Measurements from ENCODE around the gene PIGV. TPM values are rescaled to one million over a fixed set of nuclear protein-coding genes. Genes with fewer than 3 reads are reported as not detected.
"Not testable (repeated sequence)": the region's sequence is repeated elsewhere in the genome, so short reads cannot be mapped to it uniquely, and the experiment has no call there.

The PIGV gene
- total RNA-seq, 1 experiment from 2014 or later: 21.3 TPM

GRCh38 chr1:26822737-26823395 lies 35.1 kb downstream of the PIGV start:
- H3K4me1 ChIP-seq (replicated peaks): peaks cover 14% of the 10 kb centered on the region
- no peak overlapping the region for H3K4me3 ChIP-seq
- DNase-seq (ENCODE audit: low read depth in 1 of 2, low spot score in 2 of 2): no peak
- no peak overlapping the region for H3K27ac ChIP-seq
- H3K9me3 ChIP-seq (replicated peaks): no peaks in the 10 kb centered on the region
- no peaks in the 10 kb centered on the region for H3K36me3 ChIP-seq
- H3K27me3 ChIP-seq (replicated peaks): no peaks in the 10 kb centered on the region

DNA sequence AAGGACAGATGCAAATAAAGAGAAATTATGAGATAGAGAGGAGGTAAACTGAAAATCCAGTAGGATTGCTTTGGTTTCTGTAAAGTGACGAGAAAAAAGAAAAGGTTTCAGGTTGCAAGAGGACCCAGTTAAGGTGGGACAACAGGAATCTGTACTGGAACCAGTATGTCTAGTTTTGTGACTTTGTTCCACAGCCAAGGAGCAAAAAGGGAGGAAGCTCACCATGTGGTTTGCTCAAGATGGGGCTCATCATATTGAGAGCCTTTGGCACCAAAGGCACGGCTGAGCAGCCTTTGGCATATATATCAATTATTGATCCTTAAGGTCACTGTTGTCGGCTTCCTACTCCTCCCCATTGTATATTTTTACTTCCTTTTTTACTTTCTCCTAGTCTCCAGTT lies 37.0 kb downstream of the PIGV start:
- Histone ChIP-seq H3K27ac (no peak overlapping the region), H3K9me3 (replicated peaks) (no peaks in the 10 kb centered on the region), H3K27me3 (replicated peaks) (no peaks in the 10 kb centered on the region), H3K4me1 (replicated peaks) (peaks cover 14% of the 10 kb centered on the region), H3K36me3 (0 out of 2 replicates have a peak, but pooled peaks cover 4% of the 10 kb centered on the region), H3K4me3 (no peak overlapping the region)
- DNase-seq (ENCODE audit: low read depth in 1 of 2, low spot score in 2 of 2): no peak

DNA sequence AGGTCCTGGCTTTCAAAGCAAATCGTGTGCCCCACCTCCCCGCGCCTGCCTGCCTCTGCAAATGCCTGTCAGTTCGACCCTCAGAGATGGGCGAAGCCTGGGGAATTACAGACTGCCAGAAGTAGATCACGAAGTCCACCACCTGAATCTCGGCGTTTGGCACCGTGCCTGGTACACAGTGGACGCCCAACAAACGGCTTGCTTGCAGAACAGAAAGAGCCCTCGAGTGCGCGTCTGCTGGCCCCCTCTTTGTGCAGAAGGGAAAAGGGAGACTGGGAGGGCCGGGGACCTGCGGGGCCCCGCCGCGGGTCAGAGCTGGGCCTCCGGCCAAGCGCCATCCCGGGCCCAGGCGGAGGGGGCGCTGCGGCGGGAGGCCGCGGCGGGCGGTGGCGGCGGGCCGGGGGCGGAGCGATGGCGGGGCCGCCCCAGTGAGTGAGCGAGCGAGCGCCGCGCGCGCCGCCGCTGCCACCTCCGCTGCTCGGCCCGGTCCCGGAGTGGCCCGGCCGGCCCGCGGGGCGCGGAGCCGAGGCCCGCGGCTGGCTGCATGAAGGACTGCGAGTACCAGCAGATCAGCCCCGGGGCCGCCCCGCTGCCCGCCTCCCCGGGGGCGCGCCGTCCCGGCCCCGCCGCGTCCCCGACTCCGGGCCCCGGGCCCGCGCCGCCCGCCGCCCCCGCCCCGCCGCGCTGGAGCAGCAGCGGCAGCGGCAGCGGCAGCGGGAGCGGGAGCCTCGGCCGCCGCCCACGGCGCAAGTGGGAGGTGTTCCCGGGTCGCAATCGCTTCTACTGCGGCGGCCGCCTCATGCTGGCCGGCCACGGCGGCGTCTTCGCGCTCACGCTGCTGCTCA lies 38.7 kb downstream of the PIGV start, which contains the start of gene ZDHHC18:
Gene ZDHHC18 (plus strand): TSS at position 428 of the 845 bp plus-strand sequence. CDS start 117 bp downstream, at position 545.
- peaks cover 8% of the 10 kb centered on the region; the same call in 1 of the 2 replicates for H3K36me3 ChIP-seq
- peaks cover 18% of the 10 kb centered on the region for H3K4me1 ChIP-seq (replicated peaks)
- H3K9me3 ChIP-seq (replicated peaks): no peaks in the 10 kb centered on the region
- no peaks in the 10 kb centered on the region for H3K27me3 ChIP-seq (replicated peaks)
- H3K27ac ChIP-seq: no peak within 1 kb of the TSS
- DNase-seq (ENCODE audit: low read depth in 1 of 2, low spot score in 2 of 2): peak; percentile 54 to 62
- peak within 1 kb of the TSS; percentile 56 for H3K4me3 ChIP-seq

DNA sequence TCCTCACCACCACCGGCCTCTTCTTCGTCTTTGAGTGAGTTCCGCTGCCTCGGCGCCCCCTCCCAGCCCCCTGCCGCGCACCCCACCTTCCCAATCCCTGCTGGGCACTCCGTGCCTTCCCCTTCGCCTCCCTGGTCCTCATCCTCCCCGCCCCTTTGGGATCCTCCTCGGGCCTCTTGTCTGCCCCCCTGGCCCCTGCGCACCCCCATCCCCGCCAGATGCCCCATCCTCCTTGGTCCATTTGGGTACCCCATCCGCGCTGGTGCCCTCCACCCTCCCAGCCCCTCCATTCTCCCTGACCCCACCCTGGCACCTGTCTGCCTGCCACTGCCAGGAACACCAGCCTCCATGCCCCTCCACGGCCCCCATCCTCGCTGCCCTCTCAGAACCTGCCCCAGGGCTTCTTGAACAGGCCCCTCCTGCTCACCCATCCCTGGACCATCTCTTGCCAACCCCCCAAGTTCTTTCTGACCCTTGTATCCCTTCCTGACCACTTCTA lies 39.4 kb downstream of the PIGV start:
- H3K36me3 ChIP-seq: peaks cover 9% of the 10 kb centered on the region
- no peak for DNase-seq (ENCODE audit: low read depth in 1 of 2, low spot score in 2 of 2)
- peak overlapping the region; percentile 56 for H3K4me3 ChIP-seq
- H3K9me3 ChIP-seq (replicated peaks): no peaks in the 10 kb centered on the region
- no peak overlapping the region for H3K27ac ChIP-seq
- no peaks in the 10 kb centered on the region for H3K27me3 ChIP-seq (replicated peaks)
- H3K4me1 ChIP-seq (replicated peaks): peaks cover 25% of the 10 kb centered on the region

DNA sequence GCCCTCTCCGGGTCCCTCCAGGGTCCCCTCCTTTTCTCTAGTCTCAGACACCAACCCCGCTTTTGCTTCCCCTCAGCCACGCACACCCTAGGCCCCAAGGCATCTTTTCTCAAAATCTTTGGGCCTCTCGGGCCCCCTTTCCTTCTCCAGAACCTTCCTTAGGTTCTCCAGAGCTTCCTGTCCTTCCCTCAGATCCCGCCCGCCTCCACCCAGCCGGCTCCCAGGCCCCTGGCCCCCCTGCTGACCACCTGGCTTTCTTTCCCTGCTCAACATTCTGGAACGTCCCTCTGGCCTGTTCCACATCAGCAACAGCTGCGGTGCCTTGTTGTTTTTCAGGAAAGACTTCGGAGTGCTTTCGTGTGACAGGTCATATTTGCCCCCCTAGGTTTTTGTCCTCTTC lies 39.9 kb downstream of the PIGV start:
- Histone ChIP-seq H3K27me3 (replicated peaks) (no peaks in the 10 kb centered on the region), H3K36me3 (peaks cover 14% of the 10 kb centered on the region), H3K27ac (no peak overlapping the region), H3K4me3 (peak overlapping the region; percentile 56), H3K9me3 (replicated peaks) (no peaks in the 10 kb centered on the region), H3K4me1 (replicated peaks) (peaks cover 26% of the 10 kb centered on the region)
- no peak for DNase-seq (ENCODE audit: low read depth in 1 of 2, low spot score in 2 of 2)

DNA sequence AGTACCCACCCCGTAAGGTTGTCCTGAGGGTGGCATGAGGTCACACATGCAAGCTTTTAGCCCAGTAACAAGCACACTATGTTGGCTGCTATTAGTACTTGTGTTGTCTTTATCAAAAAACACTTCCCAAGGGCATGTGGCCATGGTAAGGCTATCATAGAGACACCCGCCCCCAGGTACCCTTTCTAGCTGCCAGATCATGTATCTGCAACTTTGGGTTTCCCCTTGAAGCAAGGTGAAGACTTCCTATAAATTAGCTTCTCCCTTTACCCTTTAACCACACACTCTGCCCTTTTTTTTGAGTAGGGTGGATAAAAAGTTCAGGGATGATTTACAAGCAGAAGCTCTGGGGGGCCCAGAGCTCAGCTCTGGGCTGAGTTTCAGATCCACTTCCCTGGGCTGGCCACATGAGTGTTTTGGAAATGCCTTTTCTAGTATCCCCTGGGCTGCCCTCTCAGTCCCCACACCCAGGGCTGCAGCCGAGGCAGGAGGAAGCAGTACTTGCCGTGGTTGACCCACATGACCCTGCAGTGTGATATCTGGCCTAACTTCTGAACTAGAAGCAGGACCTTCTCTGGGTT lies 40.8 kb downstream of the PIGV start:
- no peak for DNase-seq (ENCODE audit: low read depth in 1 of 2, low spot score in 2 of 2)
- H3K36me3 ChIP-seq: peaks cover 23% of the 10 kb centered on the region
- no peaks in the 10 kb centered on the region for H3K27me3 ChIP-seq (replicated peaks)
- H3K4me1 ChIP-seq (replicated peaks): peaks cover 26% of the 10 kb centered on the region
- H3K4me3 ChIP-seq: no peak overlapping the region
- no peaks in the 10 kb centered on the region for H3K9me3 ChIP-seq (replicated peaks)
- no peak overlapping the region for H3K27ac ChIP-seq

GRCh38 chr1:26829184-26829911 lies 41.6 kb downstream of the PIGV start:
- Histone ChIP-seq H3K4me3 (no peak overlapping the region), H3K9me3 (replicated peaks) (no peaks in the 10 kb centered on the region), H3K36me3 (peaks cover 30% of the 10 kb centered on the region), H3K4me1 (replicated peaks) (peaks cover 26% of the 10 kb centered on the region), H3K27me3 (replicated peaks) (no peaks in the 10 kb centered on the region), H3K27ac (no peak overlapping the region)
- DNase-seq (ENCODE audit: low read depth in 1 of 2, low spot score in 2 of 2): no peak

DNA sequence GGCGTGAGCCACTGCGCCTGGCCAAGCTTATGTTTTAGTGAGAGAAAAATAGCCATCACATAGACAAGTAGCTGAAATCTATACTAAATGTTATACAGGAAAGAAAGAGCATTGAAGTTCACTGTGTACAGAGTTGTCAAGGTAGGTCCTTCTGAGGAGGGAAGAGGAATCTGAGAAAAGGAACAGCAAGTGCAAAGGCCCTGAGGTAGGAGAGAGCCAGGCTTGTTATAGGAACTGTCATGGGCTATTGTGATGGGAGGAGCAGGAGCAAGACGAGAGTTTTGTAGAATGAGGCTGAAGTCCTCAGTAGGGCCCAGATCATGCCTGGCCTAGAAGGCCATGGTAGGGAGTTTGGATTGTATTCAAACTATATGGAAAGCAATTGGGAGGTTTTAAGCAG lies 43.3 kb downstream of the PIGV start:
- Histone ChIP-seq H3K4me1 (replicated peaks) (peaks cover 21% of the 10 kb centered on the region), H3K9me3 (replicated peaks) (no peaks in the 10 kb centered on the region), H3K27ac (no peak overlapping the region), H3K4me3 (no peak overlapping the region), H3K36me3 (peaks cover 41% of the 10 kb centered on the region), H3K27me3 (replicated peaks) (no peaks in the 10 kb centered on the region)
- DNase-seq (ENCODE audit: low read depth in 1 of 2, low spot score in 2 of 2): no peak

DNA sequence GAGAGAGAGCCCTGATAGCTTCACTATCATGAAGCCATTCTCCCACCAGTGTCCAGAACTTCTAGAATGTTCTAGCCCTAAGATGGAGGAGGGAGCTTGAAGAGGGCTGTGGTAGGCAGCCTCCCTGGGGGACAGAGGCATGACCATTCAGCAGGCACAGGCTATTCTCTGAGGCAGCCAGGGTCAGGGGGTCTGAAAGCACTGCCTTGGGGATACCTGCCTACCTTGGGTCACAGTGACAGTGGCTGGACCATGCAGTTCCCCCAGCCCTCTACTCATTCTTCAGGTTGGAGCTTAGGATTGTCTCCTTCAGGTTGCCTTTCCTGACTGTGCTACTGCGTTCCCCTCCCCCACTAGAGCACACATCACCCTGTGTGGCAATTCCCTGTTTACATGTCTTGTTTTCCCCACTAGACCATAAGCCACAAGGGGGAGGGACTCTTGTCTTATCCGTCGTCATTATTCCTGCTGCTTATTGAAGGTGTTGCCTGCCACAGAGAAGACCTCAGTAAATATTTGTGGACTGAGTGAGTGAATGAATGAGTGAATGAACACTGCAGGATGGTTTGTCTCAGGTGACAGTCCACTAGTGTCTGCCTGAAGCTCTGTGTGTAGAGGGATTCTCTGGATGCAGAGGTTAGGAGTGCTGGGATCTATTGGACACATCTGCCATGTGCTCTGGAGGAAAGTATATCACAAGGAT lies 43.9 kb downstream of the PIGV start:
- Histone ChIP-seq H3K27ac (no peak overlapping the region), H3K9me3 (replicated peaks) (no peaks in the 10 kb centered on the region), H3K4me3 (no peak overlapping the region), H3K4me1 (replicated peaks) (peaks cover 17% of the 10 kb centered on the region), H3K36me3 (peaks cover 41% of the 10 kb centered on the region), H3K27me3 (replicated peaks) (no peaks in the 10 kb centered on the region)
- DNase-seq (ENCODE audit: low read depth in 1 of 2, low spot score in 2 of 2): peak; percentile 62 to 63

DNA sequence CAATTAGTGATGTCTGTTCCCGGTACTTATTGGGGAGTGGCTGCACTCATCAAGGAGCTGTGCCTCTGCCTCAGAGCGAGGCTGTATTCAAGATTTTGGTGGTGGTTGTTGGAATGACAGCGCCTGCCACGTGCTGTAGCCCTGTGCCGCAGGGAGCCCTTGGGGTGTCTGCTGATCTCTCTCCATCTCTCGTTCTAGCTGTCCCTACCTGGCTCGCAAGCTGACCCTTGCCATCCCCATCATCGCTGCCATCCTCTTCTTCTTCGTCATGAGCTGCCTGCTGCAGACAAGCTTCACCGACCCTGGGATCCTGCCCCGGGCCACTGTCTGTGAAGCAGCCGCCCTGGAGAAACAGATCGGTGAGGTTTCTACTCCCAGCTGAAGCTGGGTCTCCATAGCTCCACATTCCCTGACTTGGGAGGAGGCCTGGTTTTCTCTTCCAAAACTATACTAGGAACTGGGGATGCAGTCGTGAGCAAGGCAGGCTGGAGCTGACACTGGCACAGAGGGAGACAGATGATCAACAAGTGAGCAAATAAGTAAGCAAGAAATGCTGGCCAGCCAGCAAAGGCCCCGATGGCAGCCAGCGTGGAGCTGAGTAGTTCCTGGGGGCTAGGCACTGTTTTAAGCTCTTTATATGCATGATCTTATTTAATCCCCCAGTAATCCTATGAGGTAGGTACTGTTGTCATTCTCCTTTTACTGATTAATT lies 44.7 kb downstream of the PIGV start:
- H3K36me3 ChIP-seq: peaks cover 41% of the 10 kb centered on the region
- no peak for DNase-seq (ENCODE audit: low read depth in 1 of 2, low spot score in 2 of 2)
- H3K9me3 ChIP-seq (replicated peaks): no peaks in the 10 kb centered on the region
- no peaks in the 10 kb centered on the region for H3K27me3 ChIP-seq (replicated peaks)
- no peak overlapping the region for H3K4me3 ChIP-seq
- no peak overlapping the region for H3K27ac ChIP-seq
- peaks cover 15% of the 10 kb centered on the region for H3K4me1 ChIP-seq (replicated peaks)

- H3K36me3 ChIP-seq: peaks cover 48% of the 10 kb centered on the region
- H3K27ac ChIP-seq: no peak overlapping the region
- H3K9me3 ChIP-seq (replicated peaks): no peaks in the 10 kb centered on the region
- H3K4me3 ChIP-seq: no peak overlapping the region
- no peaks in the 10 kb centered on the region for H3K27me3 ChIP-seq (replicated peaks)
- H3K4me1 ChIP-seq (replicated peaks): peaks cover 11% of the 10 kb centered on the region
- no peak for DNase-seq (ENCODE audit: low read depth in 1 of 2, low spot score in 2 of 2)
These were observed 46.0 kb downstream of the PIGV start for GRCh38 chr1:26833432-26834405.

DNA sequence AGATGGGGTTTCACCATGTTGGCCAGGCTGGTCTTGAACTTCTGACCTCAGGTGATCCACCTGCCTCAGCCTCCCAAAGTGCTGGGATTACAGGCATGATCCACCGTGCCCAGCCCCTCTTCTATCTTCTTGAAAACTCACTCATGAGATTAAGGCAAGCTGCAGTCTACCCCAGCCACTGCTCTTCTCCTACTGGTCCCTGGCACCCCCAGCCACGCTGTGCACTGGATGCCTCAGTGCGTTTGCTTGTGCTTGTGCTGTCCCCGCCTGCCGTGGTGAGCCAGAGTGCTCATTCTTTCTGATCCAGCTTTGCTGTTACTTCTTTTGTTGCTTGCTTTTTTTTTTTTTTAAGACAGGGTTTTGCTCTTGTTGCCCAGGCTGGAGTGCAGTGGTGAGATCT lies 49.9 kb downstream of the PIGV start:
- H3K36me3 ChIP-seq: peaks cover 58% of the 10 kb centered on the region
- not testable (repeated sequence) for H3K4me3 ChIP-seq; H3K27me3 ChIP-seq (replicated peaks); H3K27ac ChIP-seq; H3K4me1 ChIP-seq (replicated peaks); DNase-seq (ENCODE audit: low read depth in 1 of 2, low spot score in 2 of 2); H3K9me3 ChIP-seq (replicated peaks)
